ELF-1 (cell line): ENCODE results near the gene KDM4C.
A peak's percentile ranks its signal among the peaks of the same experiment; 100 is the strongest.
"Not testable (repeated sequence)": the region's sequence is repeated elsewhere in the genome, so short reads cannot be mapped to it uniquely, and the experiment has no call there.

Experiments used
- DNase-seq: peaks from one replicate; pipeline ENCODE4 v3.0.0-alpha.2; 2016; ENCODE audit warnings: low read depth, low spot score

KDM4C gene

GRCh38 chr9:7169717-7170389, 412.1 kb downstream of the KDM4C start:
- no peak for DNase-seq

GRCh38 chr9:7171396-7172153, 413.8 kb downstream of the KDM4C start:
- DNase-seq: no peak

- no peak for DNase-seq
These were observed 414.7 kb downstream of the KDM4C start for GRCh38 chr9:7172154-7173115.

- DNase-seq: no peak
These were observed 415.4 kb downstream of the KDM4C start for GRCh38 chr9:7173139-7173538.

GRCh38 chr9:7174301-7174700, 416.5 kb downstream of the KDM4C start:
- DNase-seq: no peak

- no peak for DNase-seq
These were observed 417.1 kb downstream of the KDM4C start for GRCh38 chr9:7174884-7175283.

- DNase-seq: no peak
These were observed 418.8 kb downstream of the KDM4C start for GRCh38 chr9:7176561-7176960.

- DNase-seq: no peak
These were observed 419.6 kb downstream of the KDM4C start for GRCh38 chr9:7177383-7177782.

GRCh38 chr9:7178729-7179128, 421.0 kb downstream of the KDM4C start:
- no peak for DNase-seq

GRCh38 chr9:7180247-7180646, 422.5 kb downstream of the KDM4C start:
- DNase-seq: no peak

GRCh38 chr9:7183139-7183538, 425.4 kb downstream of the KDM4C start:
- DNase-seq: not testable (repeated sequence)

GRCh38 chr9:7185612-7186011, 427.8 kb downstream of the KDM4C start:
- DNase-seq: peak; percentile 82

- DNase-seq: peak; percentile 79
These were observed 428.4 kb downstream of the KDM4C start for GRCh38 chr9:7186175-7186574.

- DNase-seq: no peak
These were observed 434.5 kb downstream of the KDM4C start for GRCh38 chr9:7192266-7192665.

GRCh38 chr9:7195526-7195925, 437.8 kb downstream of the KDM4C start:
- no peak for DNase-seq

- no peak for DNase-seq
These were observed 438.7 kb downstream of the KDM4C start for GRCh38 chr9:7196467-7196866.

- no peak for DNase-seq
These were observed 443.4 kb downstream of the KDM4C start for GRCh38 chr9:7201196-7201595.

GRCh38 chr9:7205806-7206205, 448.0 kb downstream of the KDM4C start:
- no peak for DNase-seq

GRCh38 chr9:7206221-7206758, 448.5 kb downstream of the KDM4C start:
- DNase-seq: no peak

- no peak for DNase-seq
These were observed 451.4 kb downstream of the KDM4C start for GRCh38 chr9:7209016-7209715.

GRCh38 chr9:7209990-7210389, 452.2 kb downstream of the KDM4C start:
- DNase-seq: no peak
